ENCODE data around the gene SV2B. TPM values are rescaled to one million over a fixed set of nuclear protein-coding genes. Genes with fewer than 3 reads are reported as not detected.

Gene SV2B
- total and polyA plus RNA-seq, 2 experiments from 2014 or later: 0.06 to 0.76 TPM

GRCh38 chr15:91254766-91255165 is 154.7 kb downstream of the SV2B start:
- Mint-ChIP-seq H3K27ac (no peak overlapping the region), H3K27me3 (ENCODE audit: insufficient read depth, low read depth, poor library complexity) (peaks cover 6% of the 10 kb centered on the region), H3K4me3 (no peak overlapping the region), H3K4me1 (no peaks in the 10 kb centered on the region), H3K9me3 (no peaks in the 10 kb centered on the region), H3K36me3 (ENCODE audit: low read depth) (no peaks in the 10 kb centered on the region)
- no peaks in the 10 kb centered on the region for H3F3A ChIP-seq (replicated peaks; ENCODE audit: low read depth)
- H4K20me1 ChIP-seq (replicated peaks; ENCODE audit: insufficient read depth): no peaks in the 10 kb centered on the region; the same call in 1 of the 2 replicates
- H3K27me3 ChIP-seq (ENCODE audit: insufficient read depth): no peaks in the 10 kb centered on the region
- TF ChIP-seq ZNF331 (CRISPR knock-in tag; IDR thresholded peaks at IDR 0.05; ENCODE audit: low read depth) (no peak), POLR2AphosphoS5 (IDR thresholded peaks at IDR 0.05; ENCODE audit: low read depth) (no peak), EZH2 (IDR thresholded peaks at IDR 0.05; ENCODE audit: low read depth, unreplicated experiment) (no peak), EZH2phosphoT487 (IDR thresholded peaks at IDR 0.05; ENCODE audit: unreplicated experiment) (no peak), STAT1 (IDR thresholded peaks at IDR 0.05; ENCODE audit: unreplicated experiment) (no peak), CREB1 (CRISPR knock-in tag; IDR thresholded peaks at IDR 0.05; ENCODE audit: low read depth) (no peak), ETS1 (IDR thresholded peaks at IDR 0.05) (no peak), CTCF (conservative IDR thresholded peaks at IDR 0.05; ENCODE audit: low read depth in 2 of 2) (no peak)
- H3K9me2 ChIP-seq (ENCODE audit: insufficient read depth): 0 out of 2 replicates have a peak, but pooled peaks cover 4% of the 10 kb centered on the region
- no peak for ATAC-seq
- H3K27ac ChIP-seq (ENCODE audit: low read depth): no peak overlapping the region
- H3K79me2 ChIP-seq (replicated peaks; ENCODE audit: insufficient read depth): no peaks in the 10 kb centered on the region
- H3K4me1 ChIP-seq (ENCODE audit: insufficient read depth): no peaks in the 10 kb centered on the region
- no peak overlapping the region for H3K4me3 ChIP-seq
- H3K4me2 ChIP-seq: no peak overlapping the region
- H2AFZ ChIP-seq: peak overlapping the region; percentile 66
- no peaks in the 10 kb centered on the region for H3K36me3 ChIP-seq (ENCODE audit: insufficient read depth)
- no peak for DNase-seq (ENCODE audit: low spot score)

- Histone ChIP-seq H3K4me2 (no peak overlapping the region), H3K27me3 (ENCODE audit: insufficient read depth) (no peaks in the 10 kb centered on the region), H3K9me2 (ENCODE audit: insufficient read depth) (peaks cover 4% of the 10 kb centered on the region; the same call in 1 of the 2 replicates), H3F3A (replicated peaks; ENCODE audit: low read depth) (no peaks in the 10 kb centered on the region), H3K27ac (ENCODE audit: low read depth) (no peak overlapping the region), H3K79me2 (replicated peaks; ENCODE audit: insufficient read depth) (no peaks in the 10 kb centered on the region), H2AFZ (no peak overlapping the region), H3K36me3 (ENCODE audit: insufficient read depth) (no peaks in the 10 kb centered on the region), H4K20me1 (replicated peaks; ENCODE audit: insufficient read depth) (no peaks in the 10 kb centered on the region; the same call in 1 of the 2 replicates), H3K4me1 (ENCODE audit: insufficient read depth) (no peaks in the 10 kb centered on the region), H3K4me3 (no peak overlapping the region)
- Mint-ChIP-seq H3K4me3 (no peak overlapping the region), H3K9me3 (no peaks in the 10 kb centered on the region), H3K27ac (no peak overlapping the region), H3K4me1 (no peaks in the 10 kb centered on the region), H3K27me3 (ENCODE audit: insufficient read depth, low read depth, poor library complexity) (peaks cover 6% of the 10 kb centered on the region), H3K36me3 (ENCODE audit: low read depth) (no peaks in the 10 kb centered on the region)
- DNase-seq (ENCODE audit: low spot score) (no peak), ATAC-seq (no peak)
- TF ChIP-seq ZNF331 (CRISPR knock-in tag; IDR thresholded peaks at IDR 0.05; ENCODE audit: low read depth) (no peak), STAT1 (IDR thresholded peaks at IDR 0.05; ENCODE audit: unreplicated experiment) (no peak), EZH2phosphoT487 (IDR thresholded peaks at IDR 0.05; ENCODE audit: unreplicated experiment) (no peak), CREB1 (CRISPR knock-in tag; IDR thresholded peaks at IDR 0.05; ENCODE audit: low read depth) (no peak), NANOG (IDR thresholded peaks at IDR 0.05; ENCODE audit: borderline replicate concordance) (no peak), POLR2AphosphoS5 (IDR thresholded peaks at IDR 0.05; ENCODE audit: low read depth) (no peak), ETS1 (IDR thresholded peaks at IDR 0.05) (no peak), CTCF (conservative IDR thresholded peaks at IDR 0.05; ENCODE audit: low read depth in 2 of 2) (no peak)
Measured at GRCh38 chr15:91255670-91256192, 155.7 kb downstream of the SV2B start.
